Stimulated activated effector memory CD8-positive, alpha-beta T cell treated with anti-CD3 and anti-CD28 coated beads, Interleukin-12 subunit alpha, Interleukin-12 subunit beta, amount 100 ng/mL, for 72 hours (primary cell): ENCODE results near the gene EMB.
"Not testable (repeated sequence)": the region's sequence is repeated elsewhere in the genome, so short reads cannot be mapped to it uniquely, and the experiment has no call there.

Experiments used
- ATAC-seq: fragments of 150-1000 bp; cut with Tn5 transposase; 2 replicates; pipeline ENCODE4 v1.10.0; 2021
- DNase-seq, 2 donors: peaks; one replicate each; pipeline ENCODE4 v3.0.0; 2021 to 2022; ENCODE audit warnings: low spot score in 2 of 2
- H3K27ac Mint-ChIP-seq: one replicate; pipeline ENCODE4 v1.8.0; 2022; ENCODE audit warnings: mild to moderate bottlenecking, mixed read lengths
- H3K36me3 Mint-ChIP-seq: one replicate; pipeline ENCODE4 v1.8.0; 2022; ENCODE audit warnings: mild to moderate bottlenecking, mixed read lengths
- H3K4me1 Mint-ChIP-seq: one replicate; pipeline ENCODE4 v1.8.0; 2022; ENCODE audit warnings: mixed read lengths
- H3K4me3 Mint-ChIP-seq: one replicate; pipeline ENCODE4 v1.8.0; 2022; ENCODE audit warnings: mild to moderate bottlenecking, mixed read lengths
- H3K9me3 Mint-ChIP-seq: one replicate; pipeline ENCODE4 v1.8.0; 2022; ENCODE audit warnings: mixed read lengths

Gene EMB

DNA sequence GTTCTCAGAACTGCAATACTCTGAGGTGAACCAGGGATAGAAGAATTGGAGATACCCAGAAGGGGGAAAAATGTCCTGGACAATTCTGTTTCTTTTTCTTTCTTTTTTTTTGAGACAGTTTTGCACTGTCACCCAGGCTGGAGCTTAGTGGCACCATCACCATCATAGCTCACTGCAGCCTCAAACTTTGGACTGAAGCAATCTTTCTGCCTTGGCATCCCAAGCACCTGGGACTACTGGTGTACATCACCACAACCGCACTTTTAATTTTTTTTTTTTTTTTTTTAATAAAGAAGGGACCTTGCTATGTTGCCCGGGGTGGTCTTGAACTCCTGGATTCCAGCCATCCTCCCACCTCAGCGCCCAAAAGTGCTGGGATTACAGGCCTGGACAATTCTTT lies 1.9 kb downstream of the EMB start:
- H3K4me3 Mint-ChIP-seq: peak overlapping the region; percentile 86
- ATAC-seq (no peak), DNase-seq (no peak)
- peak overlapping the region; percentile 96 for H3K27ac Mint-ChIP-seq
- peaks cover 53% of the 10 kb centered on the region for H3K4me1 Mint-ChIP-seq
- no peaks in the 10 kb centered on the region for H3K9me3 Mint-ChIP-seq
- H3K36me3 Mint-ChIP-seq: peaks cover 27% of the 10 kb centered on the region

DNA sequence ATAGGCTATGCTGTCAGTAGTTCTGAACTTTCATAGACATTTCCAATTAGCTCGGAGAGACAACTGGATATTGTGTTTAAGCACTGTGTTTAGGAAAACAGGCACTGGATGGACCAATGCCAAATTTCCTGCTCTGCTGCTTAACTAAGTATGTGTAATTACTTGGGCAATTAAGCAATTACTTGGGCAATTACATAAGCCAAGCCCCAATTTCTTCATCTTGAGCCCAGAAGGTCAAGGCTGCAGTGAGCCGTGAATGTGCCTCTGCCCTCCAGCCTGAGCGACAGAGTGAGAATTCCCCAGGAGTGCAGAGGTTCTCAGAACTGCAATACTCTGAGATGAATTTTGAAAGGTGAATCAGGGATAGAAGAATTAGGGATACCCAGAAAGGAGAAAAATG lies 3.0 kb downstream of the EMB start:
- Mint-ChIP-seq H3K27ac (peak overlapping the region; percentile 96), H3K4me1 (peaks cover 57% of the 10 kb centered on the region), H3K36me3 (peaks cover 27% of the 10 kb centered on the region), H3K4me3 (peak overlapping the region; percentile 86)
- not testable (repeated sequence) for ATAC-seq, H3K9me3 Mint-ChIP-seq, DNase-seq

DNA sequence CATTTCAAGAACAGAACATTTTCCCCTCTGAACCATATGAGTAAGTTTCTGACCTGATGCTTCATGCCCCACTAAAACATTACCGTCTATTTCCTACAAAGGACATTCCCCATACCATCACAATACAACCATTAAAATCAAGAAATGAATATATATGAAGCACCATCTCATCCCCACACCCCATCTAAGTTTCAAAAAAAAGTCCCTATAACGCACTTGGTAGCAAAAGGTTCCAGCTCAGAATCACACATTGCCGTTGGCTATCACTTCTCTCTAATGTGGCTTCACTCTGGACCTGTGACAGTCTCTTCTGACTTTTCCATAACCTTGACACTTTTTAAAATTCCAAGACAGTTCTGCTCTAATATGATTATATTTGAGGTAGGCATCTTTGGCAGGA lies 5.9 kb downstream of the EMB start:
- DNase-seq (no peak), ATAC-seq (peak; percentile 97)
- Mint-ChIP-seq H3K27ac (peak overlapping the region; percentile 84), H3K4me3 (peak overlapping the region; percentile 52), H3K9me3 (no peaks in the 10 kb centered on the region), H3K36me3 (peaks cover 21% of the 10 kb centered on the region), H3K4me1 (peaks cover 64% of the 10 kb centered on the region)

GRCh38 chr5:50431133-50431904 lies 9.8 kb downstream of the EMB start:
- not testable (repeated sequence) for DNase-seq, H3K9me3 Mint-ChIP-seq, ATAC-seq
- Mint-ChIP-seq H3K4me3 (peak overlapping the region; percentile 69), H3K36me3 (peaks cover 41% of the 10 kb centered on the region), H3K27ac (peak overlapping the region; percentile 61), H3K4me1 (peaks cover 58% of the 10 kb centered on the region)

DNA sequence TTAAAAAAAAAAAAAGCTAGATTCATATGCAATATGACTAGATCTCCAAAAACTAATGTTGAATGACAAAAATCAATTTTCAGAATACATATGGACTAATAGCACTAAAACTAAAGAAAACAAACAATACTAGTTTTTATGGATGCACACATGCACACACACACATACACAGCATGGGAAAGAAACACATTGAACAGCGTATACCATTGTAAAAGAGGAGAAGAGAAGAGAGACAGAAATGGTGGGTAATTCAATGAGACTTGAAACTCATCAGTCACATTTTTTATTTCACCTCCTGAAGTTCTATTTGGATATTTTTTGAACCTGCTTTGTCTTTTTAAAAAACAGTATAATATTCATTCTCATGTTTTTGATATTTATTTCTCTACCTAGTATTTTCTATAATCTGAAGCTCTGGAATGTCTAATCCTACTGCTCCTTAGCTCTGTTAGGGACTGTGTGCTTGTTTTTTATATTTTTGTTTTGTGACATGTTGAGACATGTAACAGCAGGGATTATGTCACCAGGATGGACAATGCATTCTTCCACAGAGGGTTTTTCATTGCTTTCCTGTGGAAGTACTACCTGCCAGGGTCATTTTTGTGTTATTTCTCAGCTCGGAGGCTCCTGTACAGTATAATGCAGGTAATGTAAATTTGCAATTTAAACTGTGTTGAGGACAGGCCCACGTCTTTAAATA lies 17.8 kb downstream of the EMB start:
- Mint-ChIP-seq H3K36me3 (peaks cover 68% of the 10 kb centered on the region), H3K4me1 (peaks cover 55% of the 10 kb centered on the region)
- H3K4me3 Mint-ChIP-seq, ATAC-seq, H3K9me3 Mint-ChIP-seq, H3K27ac Mint-ChIP-seq, DNase-seq: not testable (repeated sequence)

DNA sequence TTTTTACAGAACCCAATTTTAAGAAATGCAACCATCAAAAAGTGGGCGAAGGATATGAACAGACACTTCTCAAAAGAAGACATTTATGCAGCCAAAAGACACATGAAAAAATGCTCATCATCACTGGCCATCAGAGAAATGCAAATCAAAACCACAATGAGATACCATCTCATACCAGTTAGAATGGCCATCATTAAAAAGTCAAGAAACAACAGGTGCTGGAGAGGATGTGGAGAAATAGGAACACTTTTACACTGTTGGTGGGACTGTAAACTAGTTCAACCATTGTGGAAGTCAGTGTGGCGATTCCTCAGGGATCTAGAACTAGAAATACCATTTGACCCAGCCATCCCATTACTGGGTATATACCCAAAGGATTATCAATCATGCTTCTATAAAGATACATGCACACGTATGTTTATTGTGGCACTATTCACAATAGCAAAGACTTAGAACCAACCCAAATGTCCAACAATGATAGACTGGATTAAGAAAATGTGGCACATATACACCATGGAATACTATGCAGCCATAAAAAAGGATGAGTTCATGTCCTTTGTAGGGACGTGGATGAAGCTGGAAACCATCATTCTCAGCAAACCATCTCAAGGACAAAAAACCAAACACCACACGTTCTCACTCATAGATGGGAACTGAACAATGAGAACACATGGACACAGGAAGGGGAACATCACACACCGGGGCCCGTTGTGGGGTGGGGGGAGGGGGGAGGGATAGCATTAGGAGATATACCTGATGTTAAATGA lies 19.7 kb downstream of the EMB start:
- H3K36me3 Mint-ChIP-seq: peaks cover 56% of the 10 kb centered on the region
- H3K27ac Mint-ChIP-seq, DNase-seq, H3K4me3 Mint-ChIP-seq, H3K9me3 Mint-ChIP-seq, ATAC-seq: not testable (repeated sequence)
- H3K4me1 Mint-ChIP-seq: peaks cover 59% of the 10 kb centered on the region

DNA sequence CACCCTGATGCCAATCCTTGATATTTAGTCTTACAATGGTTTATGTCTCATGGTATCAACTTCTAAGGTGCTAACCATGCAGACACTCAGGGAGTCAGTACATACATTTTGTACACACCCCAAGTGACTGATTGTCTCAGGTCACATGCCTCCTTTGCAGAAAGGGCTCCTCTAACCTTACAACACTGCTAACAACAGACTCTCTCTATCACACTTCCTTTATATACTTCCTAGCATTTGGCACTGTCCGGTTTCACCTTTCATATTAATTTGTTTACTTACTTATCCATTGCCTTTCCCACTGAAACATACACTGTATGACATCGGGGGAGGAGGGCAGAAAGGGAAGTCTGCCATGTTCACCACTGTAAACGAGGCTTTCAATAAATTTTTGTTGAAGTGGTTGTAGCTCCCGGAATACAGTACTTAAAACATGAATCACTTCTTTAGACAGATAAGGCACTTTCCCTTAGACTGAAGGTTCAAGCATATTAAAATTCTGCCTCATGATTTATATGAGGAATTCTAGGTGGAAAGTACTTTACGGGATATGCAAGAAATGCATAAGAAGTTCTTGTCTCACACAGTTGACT lies 20.6 kb downstream of the EMB start:
- Mint-ChIP-seq H3K4me3 (no peak overlapping the region), H3K27ac (no peak overlapping the region), H3K36me3 (peaks cover 49% of the 10 kb centered on the region), H3K4me1 (peaks cover 60% of the 10 kb centered on the region), H3K9me3 (no peaks in the 10 kb centered on the region)
- no peak for DNase-seq
- ATAC-seq: no peak

DNA sequence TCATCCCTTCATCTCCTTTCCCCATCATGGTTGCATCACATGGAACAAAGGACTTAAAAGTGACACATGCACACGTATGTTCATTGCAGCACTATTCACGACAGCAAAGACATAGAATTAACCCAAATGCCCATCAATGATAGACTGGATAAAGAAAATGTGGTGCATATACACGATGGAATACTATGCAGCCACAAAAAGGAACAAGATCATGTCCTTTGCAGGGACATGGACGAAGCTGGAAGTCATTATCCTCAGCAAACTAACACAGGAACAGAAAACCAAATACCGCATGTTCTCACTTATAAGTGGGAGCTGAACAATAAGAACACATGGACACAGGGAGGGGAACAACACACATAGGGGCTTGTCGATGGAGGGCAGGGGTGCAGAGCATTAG lies 21.4 kb downstream of the EMB start:
- ATAC-seq, DNase-seq, H3K9me3 Mint-ChIP-seq, H3K27ac Mint-ChIP-seq, H3K4me3 Mint-ChIP-seq: not testable (repeated sequence)
- Mint-ChIP-seq H3K36me3 (peaks cover 41% of the 10 kb centered on the region), H3K4me1 (peaks cover 59% of the 10 kb centered on the region)

GRCh38 chr5:50416637-50417036 lies 24.5 kb downstream of the EMB start:
- peaks cover 69% of the 10 kb centered on the region for H3K4me1 Mint-ChIP-seq
- H3K4me3 Mint-ChIP-seq: peak overlapping the region; percentile 16
- peak; percentile 34 for ATAC-seq
- DNase-seq, H3K9me3 Mint-ChIP-seq: not testable (repeated sequence)
- H3K27ac Mint-ChIP-seq: peak overlapping the region; percentile 82
- peaks cover 17% of the 10 kb centered on the region for H3K36me3 Mint-ChIP-seq

DNA sequence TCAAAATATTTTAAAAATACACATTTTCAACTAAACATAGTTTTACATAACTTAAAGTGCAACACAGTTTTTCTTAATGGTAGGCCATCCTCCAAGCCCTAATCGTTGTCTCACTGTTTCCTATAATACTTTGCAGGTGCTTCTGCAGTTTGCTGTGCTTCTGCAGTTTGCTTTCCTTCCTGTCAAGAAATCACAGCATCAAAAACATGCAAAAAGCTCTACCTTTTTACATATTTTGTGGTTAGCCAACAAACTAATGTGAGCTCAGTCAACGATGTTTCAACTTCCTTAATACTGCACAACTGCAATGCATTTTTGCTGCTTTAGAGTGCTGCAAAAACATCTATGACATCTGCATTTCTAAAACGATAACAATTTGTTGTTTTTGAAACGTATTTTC lies 25.2 kb downstream of the EMB start:
- ATAC-seq: peak; percentile 32
- no peak for DNase-seq
- H3K36me3 Mint-ChIP-seq: peaks cover 14% of the 10 kb centered on the region
- no peaks in the 10 kb centered on the region for H3K9me3 Mint-ChIP-seq
- peaks cover 71% of the 10 kb centered on the region for H3K4me1 Mint-ChIP-seq
- no peak overlapping the region for H3K4me3 Mint-ChIP-seq
- peak overlapping the region; percentile 82 for H3K27ac Mint-ChIP-seq

DNA sequence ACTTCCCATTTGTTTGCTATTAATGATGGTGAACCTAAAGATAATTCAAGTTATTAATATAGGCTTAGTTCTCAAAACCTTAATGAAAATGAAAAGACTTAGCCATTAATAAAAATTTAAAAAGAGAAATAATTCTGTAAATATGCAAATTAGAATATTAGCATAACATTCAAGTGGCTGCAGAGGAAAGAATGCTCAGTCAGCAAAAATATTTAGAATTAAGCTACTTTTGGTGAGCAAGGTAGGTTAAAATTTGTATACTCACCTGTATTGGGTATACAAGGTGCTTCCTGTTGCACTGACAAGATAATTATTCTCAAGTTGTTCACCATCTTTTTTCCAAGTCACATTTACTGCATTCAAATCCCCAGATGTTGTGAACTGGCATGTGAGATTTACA lies 30.2 kb downstream of the EMB start:
- peaks cover 43% of the 10 kb centered on the region for H3K4me1 Mint-ChIP-seq
- not testable (repeated sequence) for ATAC-seq, H3K27ac Mint-ChIP-seq

GRCh38 chr5:50406877-50407276 lies 34.2 kb downstream of the EMB start:
- Mint-ChIP-seq H3K4me3 (no peak overlapping the region), H3K9me3 (no peaks in the 10 kb centered on the region), H3K36me3 (peaks cover 72% of the 10 kb centered on the region), H3K4me1 (peaks cover 20% of the 10 kb centered on the region), H3K27ac (no peak overlapping the region)
- ATAC-seq: no peak
- no peak for DNase-seq

More for the DNA sequence above, 30.2 kb downstream of the EMB start:
- H3K4me3 Mint-ChIP-seq, DNase-seq, H3K9me3 Mint-ChIP-seq: not testable (repeated sequence)
- peaks cover 32% of the 10 kb centered on the region for H3K36me3 Mint-ChIP-seq

- ATAC-seq (no peak), DNase-seq (no peak)
- Mint-ChIP-seq H3K36me3 (peaks cover 98% of the 10 kb centered on the region), H3K9me3 (no peaks in the 10 kb centered on the region), H3K4me3 (no peak overlapping the region), H3K27ac (peak overlapping the region; percentile 58), H3K4me1 (peaks cover 6% of the 10 kb centered on the region)
Observed at GRCh38 chr5:50401336-50401735, 39.8 kb downstream of the EMB start.

DNA sequence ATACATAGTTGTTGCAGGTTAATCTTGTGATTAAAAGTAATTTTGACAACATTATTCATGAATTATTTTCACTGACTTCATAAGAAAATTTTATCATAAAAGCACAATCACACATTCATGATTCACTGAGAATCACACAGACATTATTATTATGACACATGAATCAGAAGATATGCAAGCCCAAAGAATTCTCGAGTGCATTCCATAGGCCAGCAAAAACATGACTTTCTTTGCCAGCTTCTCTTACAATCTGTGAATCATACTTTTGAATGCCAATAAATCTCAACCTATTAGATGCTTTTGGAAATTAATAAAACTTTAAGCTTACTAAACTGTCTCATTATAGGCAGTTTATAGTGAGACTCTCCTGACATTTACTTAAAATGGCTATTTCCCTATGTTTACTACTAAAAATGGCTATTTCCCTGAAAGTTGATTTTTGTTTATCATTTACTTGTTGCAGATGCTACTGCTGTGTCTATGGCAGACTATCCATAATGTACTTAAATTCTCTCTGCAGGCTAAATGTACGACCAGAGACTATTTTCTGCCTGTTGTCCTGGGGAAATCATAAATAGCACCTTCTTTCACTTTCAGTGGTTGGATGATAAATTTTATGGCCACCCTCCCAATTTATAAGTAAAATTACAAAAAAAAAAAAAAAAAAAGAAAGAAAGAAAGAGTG lies 47.0 kb downstream of the EMB start:
- ATAC-seq, H3K9me3 Mint-ChIP-seq, H3K27ac Mint-ChIP-seq, DNase-seq, H3K4me3 Mint-ChIP-seq: not testable (repeated sequence)
- peaks cover 69% of the 10 kb centered on the region for H3K36me3 Mint-ChIP-seq
- peaks cover 28% of the 10 kb centered on the region for H3K4me1 Mint-ChIP-seq
